GM12878 (cell line): ENCODE data around the gene RNASE12. TPM values are rescaled to one million over a fixed set of nuclear protein-coding genes. Genes with fewer than 3 reads are reported as not detected.

Source experiments
- HCFC1 ChIP-seq: fragments of 150-350 bp; IDR thresholded peaks from 2 replicates; pipeline ENCODE4 v1.6.1; 2014; ENCODE audit warnings: low read length
- HDGF ChIP-seq: fragments of 450-650 bp; IDR thresholded peaks from 2 replicates; pipeline ENCODE4 v1.6.1; 2016; ENCODE audit warnings: antibody characterized with exemption
- JUNB ChIP-seq: IDR thresholded peaks from 2 replicates; pipeline ENCODE4 v1.6.1; 2016; ENCODE audit warnings: antibody characterized with exemption, mild to moderate bottlenecking
- MAX ChIP-seq: IDR thresholded peaks from 2 replicates; pipeline ENCODE4 v1.6.1; 2012; ENCODE audit warnings: low read depth, low read length, improper control_type of control experiment
- MEF2A ChIP-seq: IDR thresholded peaks from 2 replicates; pipeline ENCODE4 v1.6.1; 2011; ENCODE audit warnings: low read depth, mild to moderate bottlenecking, low read length, moderate library complexity; ENCODE audit not compliant: insufficient read depth
- MLLT1 ChIP-seq: fragments of 450-650 bp; IDR thresholded peaks from 2 replicates; pipeline ENCODE4 v1.6.1; 2016; ENCODE audit warnings: mild to moderate bottlenecking
- NBN ChIP-seq: fragments of 450-650 bp; IDR thresholded peaks from 2 replicates; pipeline ENCODE4 v1.6.1; 2016
- PKNOX1 ChIP-seq: fragments of 450-650 bp; IDR thresholded peaks from 2 replicates; pipeline ENCODE4 v1.6.1; 2016; ENCODE audit warnings: mild to moderate bottlenecking
- PRDM15 ChIP-seq: fragments of 450-650 bp; formaldehyde crosslinking; IDR thresholded peaks from 2 replicates; pipeline ENCODE4 v1.4.0; 2020; ENCODE audit warnings: mild to moderate bottlenecking, moderate library complexity
- RAD21 ChIP-seq: IDR thresholded peaks from 2 replicates; pipeline ENCODE4 v1.6.1; 2011; ENCODE audit warnings: mild to moderate bottlenecking, low read depth, low read length, moderate library complexity; ENCODE audit not compliant: insufficient read depth
- RB1 ChIP-seq: fragments of 450-650 bp; formaldehyde crosslinking; IDR thresholded peaks from 2 replicates; pipeline ENCODE4 v1.6.1; 2017; ENCODE audit warnings: mild to moderate bottlenecking, borderline replicate concordance
- SIN3A ChIP-seq: IDR thresholded peaks from 2 replicates; pipeline ENCODE4 v1.6.1; 2012; ENCODE audit warnings: low read depth, low read length, improper control_type of control experiment
- SMC3 ChIP-seq: IDR thresholded peaks from 2 replicates; pipeline ENCODE4 v1.6.1; 2011; ENCODE audit warnings: low read length, improper control_type of control experiment, borderline replicate concordance
- SRF ChIP-seq, 2 experiments: IDR thresholded peaks; 2 replicates each; pipeline ENCODE4 v1.6.1; 2011; ENCODE audit warnings: low read depth in 2 of 2, low read length in 2 of 2, mild to moderate bottlenecking in 1 of 2, moderate library complexity in 1 of 2
- ZBTB33 ChIP-seq: fragments of 450-650 bp; IDR thresholded peaks from 2 replicates; pipeline ENCODE4 v1.6.1; 2017; ENCODE audit warnings: mild to moderate bottlenecking
- ZBTB40 ChIP-seq: fragments of 450-650 bp; IDR thresholded peaks from 2 replicates; pipeline ENCODE4 v1.6.1; 2016; ENCODE audit warnings: mild to moderate bottlenecking, moderate library complexity, borderline replicate concordance
- polyA plus RNA-seq, 11 experiments: library from polyadenylated mRNA; depleted of rRNA in 4 of 11; unstranded in 6 of 11; stranded (reverse) in 5 of 11; fragments of >200 nt; fragmentation: Nextera tagmentation in 4 of 11; fragmentation: Illumina TruSeq in 1 of 11; extraction: Ambion mirVana in 4 of 11; extraction: Trizol in 1 of 11; gene quantifications; 1 replicate in 1 of 11; 2 replicates in 10 of 11; pipeline versions ENCODE4 v1.2.1 to v1.2.3, GENCODE V29; 2011 to 2016; ENCODE audit warnings: inconsistent platforms in 2 of 11, missing spikeins in 2 of 11, low read depth in 1 of 11
- total RNA-seq, 4 experiments: library from RNA; depleted of rRNA in 3 of 4; stranded (reverse); fragments of >200 nt in 3 of 4; fragmentation: Illumina TruSeq in 1 of 4; extraction: Trizol in 1 of 4; gene quantifications; 2 replicates each; pipeline versions ENCODE4 v1.2.1 to v1.2.3, GENCODE V29; 2013 to 2021

Gene RNASE12
- total and polyA plus RNA-seq, 10 of the 15 experiments (the other 5 are each of a cell fraction or from before 2014, with no cell fraction given) = not detected

- TF ChIP-seq ZBTB33 (no peak), ZBTB40 (0 out of 2 replicates have a peak, but pooled peaks have one; percentile 25), SRF (IDR thresholded peaks at IDR 0.05; ENCODE audit: low read depth in 2 of 2, low read length in 2 of 2) (no peak), MEF2A (no peak), SIN3A (no peak), NBN (peak; percentile 43; the same call in 1 of the 2 replicates), MAX (no peak), RB1 (no peak), HCFC1 (no peak), PRDM15 (peak; percentile 76; the same call in 1 of the 2 replicates), MLLT1 (peak; percentile 37; the same call in 1 of the 2 replicates), JUNB (no peak), PKNOX1 (no peak), HDGF (no peak), SMC3 (no peak), RAD21 (no peak)
These were observed 26.2 kb upstream of the RNASE12 start (continued) for GRCh38 chr14:20617138-20618003.
